T-cell (primary cell): ENCODE data around the gene AKAP6. TPM values are rescaled to one million over a fixed set of nuclear protein-coding genes. Genes with fewer than 3 reads are reported as not detected.

ENCODE experiments used
- ATAC-seq, 4 experiments: fragments of 200-7000 bp in 3 of 4; fragments of 150-1000 bp in 1 of 4; cut with Tn5 transposase; replicated peaks in 1 of 4; 1 replicate in 3 of 4; 2 replicates in 1 of 4; pipeline ENCODE4 v1.10.0; 2021; ENCODE audit warnings: moderate library complexity in 3 of 4, mild to moderate bottlenecking in 2 of 4, moderate number of reproducible peaks in 1 of 4
- CTCF ChIA-PET, 2 donors: fragments of 300-600 bp; sonication (Branson Sonifier 250); formaldehyde crosslinking; loops; one replicate each; lab custom pipeline; 2022; ENCODE audit warnings: antibody characterized with exemption in 2 of 2; lab: Charles Lee
- POLR2A ChIA-PET, 2 donors: fragments of 300-600 bp; sonication (Branson Sonifier 250); formaldehyde crosslinking; loops; one replicate each; lab custom pipeline; 2022; ENCODE audit warnings: antibody characterized with exemption in 2 of 2; lab: Charles Lee
- DNase-seq, 35 experiments: peaks; one replicate each; pipeline versions ENCODE4 v3.0.0 to v3.0.0-alpha.2; 2013 to 2023
- H3K27ac ChIP-seq: one replicate; pipeline ENCODE4 v1.5.1; 2013; ENCODE audit warnings: low read length
- H3K27me3 ChIP-seq, 2 experiments: replicated peaks in 1 of 2; 1 replicate in 1 of 2; 2 replicates in 1 of 2; pipeline versions ENCODE4 v1.6.1 to v1.7.0; 2013; ENCODE audit warnings: low read length in 1 of 2, mixed read lengths in 1 of 2; ENCODE audit not compliant: control insufficient read depth in 2 of 2, insufficient read depth in 2 of 2; ENCODE audit errors: extremely low read depth in 1 of 2
- H3K36me3 ChIP-seq, 2 donors: 1 replicate in 1 of 2; 2 replicates in 1 of 2; pipeline versions ENCODE4 v1.6.1 to v1.7.0; 2013; ENCODE audit warnings: low read length in 1 of 2; ENCODE audit not compliant: control insufficient read depth in 2 of 2, insufficient read depth in 1 of 2; ENCODE audit errors: extremely low read depth in 1 of 2
- H3K4me1 ChIP-seq, 2 experiments: 1 replicate in 1 of 2; 2 replicates in 1 of 2; pipeline versions ENCODE4 v1.6.1 to v1.7.0; 2013; ENCODE audit warnings: low read length in 2 of 2, mixed read lengths in 1 of 2; ENCODE audit not compliant: insufficient read depth in 2 of 2, control insufficient read depth in 1 of 2; ENCODE audit errors: extremely low read depth in 1 of 2
- H3K4me3 ChIP-seq, 2 donors: 1 replicate in 1 of 2; 2 replicates in 1 of 2; pipeline versions ENCODE4 v1.5.1 to v1.7.0; 2013; ENCODE audit warnings: mild to moderate bottlenecking in 2 of 2, low read length in 1 of 2, moderate library complexity in 1 of 2; ENCODE audit not compliant: control insufficient read depth in 1 of 2; ENCODE audit errors: extremely low read depth in 1 of 2
- H3K9me3 ChIP-seq: 2 replicates; pipeline ENCODE4 v1.7.0; 2013
- H3K27ac Mint-ChIP-seq, 2 donors: one replicate each; pipeline ENCODE4 v1.8.0; 2020 to 2021; ENCODE audit warnings: mild to moderate bottlenecking in 2 of 2, mixed read lengths in 2 of 2
- H3K27me3 Mint-ChIP-seq, 2 donors: one replicate each; pipeline ENCODE4 v1.8.0; 2021 to 2022; ENCODE audit warnings: mixed read lengths in 2 of 2
- H3K36me3 Mint-ChIP-seq: one replicate; pipeline ENCODE4 v1.8.0; 2021; ENCODE audit warnings: mixed read lengths
- H3K4me1 Mint-ChIP-seq, 3 donors: one replicate each; pipeline ENCODE4 v1.8.0; 2020 to 2022; ENCODE audit warnings: mixed read lengths in 3 of 3, mild to moderate bottlenecking in 1 of 3
- H3K4me3 Mint-ChIP-seq, 3 donors: one replicate each; pipeline ENCODE4 v1.8.0; 2020 to 2022; ENCODE audit warnings: mild to moderate bottlenecking in 3 of 3, mixed read lengths in 3 of 3, moderate library complexity in 3 of 3
- H3K9me3 Mint-ChIP-seq, 3 donors: one replicate each; pipeline ENCODE4 v1.8.0; 2020 to 2022; ENCODE audit warnings: mixed read lengths in 3 of 3
- WGBS: methylation state at CpG from one replicate; pipeline ENCODE4 v1.1.5; 2013; ENCODE audit warnings: missing lambda C conversion rate; ENCODE audit not compliant: insufficient coverage; 5-methylcytosine and 5-hydroxymethylcytosine counted together
- total RNA-seq, 35 experiments: library from RNA in 6 of 35; stranded (reverse) in 6 of 35; fragments of 120-200 nt in 1 of 35; gene quantifications; one replicate each; pipeline versions ENCODE4 v1.2.1 to v1.2.4 and lab custom pipeline; 2013 to 2026

The AKAP6 gene
- total RNA-seq, 5 donors from 2014 or later (not counting 1 experiment from before 2014, with no cell fraction given), result 1.7 to 6.6 (median 2.6) TPM

GRCh38 chr14:32709027-32709426 lies 379.9 kb downstream of the AKAP6 start:
- no peaks in the 10 kb centered on the region for H3K36me3 Mint-ChIP-seq
- H3K4me1 Mint-ChIP-seq, result no peaks in the 10 kb centered on the region
- no peaks in the 10 kb centered on the region for H3K36me3 ChIP-seq
- H3K4me3 ChIP-seq, result no peak overlapping the region
- DNase-seq (no peak), ATAC-seq (no peak)
- CTCF ChIA-PET, result no interaction called here
- H3K9me3 ChIP-seq, result no peaks in the 10 kb centered on the region
- no peaks in the 10 kb centered on the region for H3K9me3 Mint-ChIP-seq
- WGBS, result 66% methylated on average over 2 of the region's 4 CpGs
- H3K4me1 ChIP-seq, result no peaks in the 10 kb centered on the region
- no peak overlapping the region for H3K27ac Mint-ChIP-seq
- POLR2A ChIA-PET, result no interaction called here
- H3K27ac ChIP-seq, result no peak overlapping the region
- no peaks in the 10 kb centered on the region for H3K27me3 ChIP-seq
- H3K27me3 Mint-ChIP-seq, result no peaks in the 10 kb centered on the region
- no peak overlapping the region for H3K4me3 Mint-ChIP-seq

- H3K4me1 Mint-ChIP-seq, result no peaks in the 10 kb centered on the region
- no peak overlapping the region for H3K4me3 ChIP-seq
- H3K4me3 Mint-ChIP-seq, result no peak overlapping the region
- H3K27ac Mint-ChIP-seq, result no peak overlapping the region
- H3K36me3 ChIP-seq, result no peaks in the 10 kb centered on the region
- DNase-seq (no peak), ATAC-seq (no peak)
- no CpG with 5 or more reads among the region's 7 CpGs for WGBS
- no peaks in the 10 kb centered on the region for H3K4me1 ChIP-seq
- H3K27me3 Mint-ChIP-seq, result no peaks in the 10 kb centered on the region
- ChIA-PET POLR2A (interaction anchor here in 1 of 2 donors (0.6 kb wide), 2 partner anchors 69 to 104 kb away, joined by 3 to 6 read pairs; no protein-coding TSS in a partner anchor), CTCF (no interaction called here)
- H3K9me3 Mint-ChIP-seq, result no peaks in the 10 kb centered on the region
- no peak overlapping the region for H3K27ac ChIP-seq
- no peaks in the 10 kb centered on the region for H3K27me3 ChIP-seq
- H3K36me3 Mint-ChIP-seq, result no peaks in the 10 kb centered on the region
- H3K9me3 ChIP-seq, result no peaks in the 10 kb centered on the region
Observed at GRCh38 chr14:32710231-32710671, 381.2 kb downstream of the AKAP6 start.

- no peaks in the 10 kb centered on the region for H3K9me3 Mint-ChIP-seq
- Histone ChIP-seq H3K27ac (no peak overlapping the region), H3K36me3 (no peaks in the 10 kb centered on the region), H3K9me3 (no peaks in the 10 kb centered on the region), H3K4me1 (no peaks in the 10 kb centered on the region), H3K4me3 (no peak overlapping the region), H3K27me3 (no peaks in the 10 kb centered on the region)
- H3K27me3 Mint-ChIP-seq, result no peaks in the 10 kb centered on the region
- CTCF ChIA-PET, result interaction anchor here in 1 of 2 donors (1.0 kb wide), 1 partner anchor 45 kb away, joined by 3 read pairs; no protein-coding TSS in a partner anchor
- ATAC-seq, result no peak
- POLR2A ChIA-PET, result interaction anchor here in 1 of 2 donors (0.6 kb wide), 1 partner anchor 105 kb away, joined by 3 read pairs; no protein-coding TSS in a partner anchor
- no peaks in the 10 kb centered on the region for H3K36me3 Mint-ChIP-seq
- H3K4me1 Mint-ChIP-seq, result no peaks in the 10 kb centered on the region
- H3K4me3 Mint-ChIP-seq, result no peak overlapping the region
- H3K27ac Mint-ChIP-seq, result no peak overlapping the region
- peak in 1 of 35 experiments; percentile 14 for DNase-seq
- WGBS, result no CpG with 5 or more reads among the region's 7 CpGs
Observed at GRCh38 chr14:32710731-32711680, 381.9 kb downstream of the AKAP6 start.

GRCh38 chr14:32713856-32714255 lies 384.8 kb downstream of the AKAP6 start:
- H3K9me3 ChIP-seq, result no peaks in the 10 kb centered on the region
- CTCF ChIA-PET, result no interaction called here
- ATAC-seq (no peak), DNase-seq (no peak)
- H3K27ac ChIP-seq, result no peak overlapping the region
- Mint-ChIP-seq H3K4me3 (no peak overlapping the region), H3K4me1 (no peaks in the 10 kb centered on the region), H3K36me3 (no peaks in the 10 kb centered on the region), H3K9me3 (no peaks in the 10 kb centered on the region), H3K27ac (no peak overlapping the region), H3K27me3 (no peaks in the 10 kb centered on the region)
- no peaks in the 10 kb centered on the region for H3K4me1 ChIP-seq
- no peak overlapping the region for H3K4me3 ChIP-seq
- WGBS, result no CpG with 5 or more reads among the region's 3 CpGs
- POLR2A ChIA-PET, result no interaction called here
- no peaks in the 10 kb centered on the region for H3K27me3 ChIP-seq
- H3K36me3 ChIP-seq, result no peaks in the 10 kb centered on the region

- CTCF ChIA-PET, result no interaction called here
- Histone ChIP-seq H3K4me1 (no peaks in the 10 kb centered on the region), H3K27me3 (no peaks in the 10 kb centered on the region), H3K4me3 (no peak overlapping the region), H3K9me3 (no peaks in the 10 kb centered on the region), H3K27ac (no peak overlapping the region), H3K36me3 (no peaks in the 10 kb centered on the region)
- DNase-seq (no peak), ATAC-seq (no peak)
- H3K36me3 Mint-ChIP-seq, result no peaks in the 10 kb centered on the region
- no peaks in the 10 kb centered on the region for H3K27me3 Mint-ChIP-seq
- H3K4me3 Mint-ChIP-seq, result no peak overlapping the region
- no peaks in the 10 kb centered on the region for H3K4me1 Mint-ChIP-seq
- POLR2A ChIA-PET, result no interaction called here
- WGBS, result no CpG with 5 or more reads among the region's 1 CpG
- H3K27ac Mint-ChIP-seq, result no peak overlapping the region
- no peaks in the 10 kb centered on the region for H3K9me3 Mint-ChIP-seq
Observed at GRCh38 chr14:32719601-32720000, 390.5 kb downstream of the AKAP6 start.

GRCh38 chr14:32720927-32721326 lies 391.8 kb downstream of the AKAP6 start:
- Mint-ChIP-seq H3K36me3 (no peaks in the 10 kb centered on the region), H3K9me3 (no peaks in the 10 kb centered on the region), H3K4me3 (no peak overlapping the region), H3K27ac (no peak overlapping the region), H3K27me3 (no peaks in the 10 kb centered on the region), H3K4me1 (no peaks in the 10 kb centered on the region)
- H3K9me3 ChIP-seq, result no peaks in the 10 kb centered on the region
- no CpG with 5 or more reads among the region's 2 CpGs for WGBS
- ChIA-PET POLR2A (no interaction called here), CTCF (no interaction called here)
- H3K36me3 ChIP-seq, result no peaks in the 10 kb centered on the region
- H3K27ac ChIP-seq, result no peak overlapping the region
- ATAC-seq, result no peak
- H3K4me1 ChIP-seq, result no peaks in the 10 kb centered on the region
- DNase-seq, result no peak
- H3K4me3 ChIP-seq, result no peak overlapping the region
- H3K27me3 ChIP-seq, result no peaks in the 10 kb centered on the region
